ENCODE results near the gene FUOM. TPM values are rescaled to one million over a fixed set of nuclear protein-coding genes. Genes with fewer than 3 reads are reported as not detected.

FUOM gene
- total RNA-seq, 4 donors from 2014 or later, result 2.6 to 13.8 (median 2.9) TPM; not detected in 1

DNA sequence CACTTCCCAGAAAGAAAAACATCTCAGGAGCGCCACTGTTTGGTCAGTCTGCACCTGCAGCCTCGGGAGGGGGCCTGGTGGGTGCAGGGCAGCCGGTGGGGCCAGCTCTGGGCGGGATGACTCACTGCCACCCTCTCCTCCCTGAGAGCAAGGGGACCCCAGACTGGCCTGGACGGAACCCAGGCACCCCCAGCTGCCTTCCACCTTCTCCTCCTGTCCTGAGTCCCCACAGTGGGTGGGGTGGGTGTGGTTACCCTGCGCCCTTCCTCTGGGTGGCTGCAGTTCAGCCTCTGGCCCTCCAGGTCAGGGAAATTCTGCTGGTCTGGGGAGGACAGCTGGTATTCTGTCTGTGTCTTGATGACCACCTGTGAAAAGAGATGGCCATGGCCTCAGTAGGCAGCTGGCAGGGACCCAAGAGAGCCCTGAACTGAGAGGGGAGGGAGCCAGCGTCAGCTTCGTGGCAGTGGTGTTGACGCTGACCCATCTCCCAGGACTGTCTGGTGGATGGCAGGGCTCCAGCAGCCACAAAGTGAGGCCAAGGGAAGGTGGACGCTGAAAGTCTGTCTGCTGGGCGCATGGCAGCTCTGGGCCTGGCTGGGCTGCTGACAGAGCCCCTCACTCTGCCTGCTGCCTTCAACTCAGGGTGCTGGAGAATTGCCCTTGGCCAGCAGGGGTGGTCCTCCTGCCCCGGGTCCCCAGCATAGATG is 30.0 kb downstream of the FUOM start:
- H3K27ac ChIP-seq, result no peak overlapping the region
- no peak for TF ChIP-seq POLR2A (IDR thresholded peaks at IDR 0.05)
- TF ChIP-seq, protein P1, sequence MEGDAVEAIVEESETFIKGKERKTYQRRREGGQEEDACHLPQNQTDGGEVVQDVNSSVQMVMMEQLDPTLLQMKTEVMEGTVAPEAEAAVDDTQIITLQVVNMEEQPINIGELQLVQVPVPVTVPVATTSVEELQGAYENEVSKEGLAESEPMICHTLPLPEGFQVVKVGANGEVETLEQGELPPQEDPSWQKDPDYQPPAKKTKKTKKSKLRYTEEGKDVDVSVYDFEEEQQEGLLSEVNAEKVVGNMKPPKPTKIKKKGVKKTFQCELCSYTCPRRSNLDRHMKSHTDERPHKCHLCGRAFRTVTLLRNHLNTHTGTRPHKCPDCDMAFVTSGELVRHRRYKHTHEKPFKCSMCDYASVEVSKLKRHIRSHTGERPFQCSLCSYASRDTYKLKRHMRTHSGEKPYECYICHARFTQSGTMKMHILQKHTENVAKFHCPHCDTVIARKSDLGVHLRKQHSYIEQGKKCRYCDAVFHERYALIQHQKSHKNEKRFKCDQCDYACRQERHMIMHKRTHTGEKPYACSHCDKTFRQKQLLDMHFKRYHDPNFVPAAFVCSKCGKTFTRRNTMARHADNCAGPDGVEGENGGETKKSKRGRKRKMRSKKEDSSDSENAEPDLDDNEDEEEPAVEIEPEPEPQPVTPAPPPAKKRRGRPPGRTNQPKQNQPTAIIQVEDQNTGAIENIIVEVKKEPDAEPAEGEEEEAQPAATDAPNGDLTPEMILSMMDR (IDR thresholded peaks at IDR 0.05), result no peak
- H3K4me3 ChIP-seq, result no peak overlapping the region
- intact Hi-C loops (cut with DNase I; ENCODE audit: low total_unique reads), result no loop called here
- peaks cover 18 to 30% of the 10 kb centered on the region in 2 donors for H3K27me3 ChIP-seq
- no peaks in the 10 kb centered on the region for H3K9me3 ChIP-seq
- H3K36me3 ChIP-seq, result no peaks in the 10 kb centered on the region
- H3K4me1 ChIP-seq, result peaks cover 0 to 4% of the 10 kb centered on the region in 2 donors
- DNase-seq, result no peak

DNA sequence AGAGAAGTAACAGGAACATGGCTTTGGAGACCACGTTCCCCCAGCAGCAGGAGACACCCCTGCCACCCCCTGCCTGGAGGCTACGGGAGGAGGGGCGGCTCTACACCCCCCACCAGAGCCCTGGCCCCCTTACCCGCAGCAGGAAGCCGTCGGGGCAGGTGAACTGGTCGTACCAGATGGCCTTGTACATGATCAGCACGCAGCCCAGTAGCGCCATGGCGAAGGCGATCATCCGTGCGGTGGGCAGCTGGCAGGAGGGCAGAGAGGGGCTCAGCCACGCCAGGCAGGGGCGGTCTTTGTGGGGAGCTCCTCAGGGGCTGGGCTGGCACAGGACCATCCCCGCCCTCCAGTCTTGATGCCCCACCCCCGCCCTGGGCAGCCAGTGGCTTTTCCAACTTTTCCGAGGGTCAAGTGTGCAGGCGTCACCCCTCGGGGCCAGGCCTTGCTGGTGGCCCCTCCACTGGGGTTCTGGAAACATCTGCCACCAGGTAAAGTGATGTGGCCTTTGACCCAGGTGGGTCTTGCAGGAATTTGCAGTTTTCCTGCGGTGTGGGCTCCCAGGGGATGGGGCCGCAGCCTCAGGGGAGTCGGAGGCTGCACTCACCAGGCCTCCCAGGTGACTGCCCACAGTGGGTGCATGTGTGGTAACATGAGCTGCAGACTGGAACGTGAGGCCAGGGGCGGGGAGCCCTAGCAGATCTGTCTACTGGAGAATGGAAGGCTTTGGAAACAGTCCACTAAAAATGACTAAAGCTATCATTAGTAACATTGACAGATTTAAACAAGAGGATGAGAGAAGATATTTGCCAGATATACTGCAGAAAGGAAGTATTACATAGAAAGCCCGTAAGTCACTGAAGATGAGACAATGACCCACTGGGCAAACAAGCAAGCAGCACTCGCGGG is 30.8 kb downstream of the FUOM start:
- peaks cover 18 to 28% of the 10 kb centered on the region in 2 donors for H3K27me3 ChIP-seq
- no peak overlapping the region for H3K4me3 ChIP-seq
- intact Hi-C loops (cut with DNase I; ENCODE audit: low total_unique reads), result no loop called here
- no peaks in the 10 kb centered on the region for H3K9me3 ChIP-seq
- H3K4me1 ChIP-seq, result peaks cover 0 to 4% of the 10 kb centered on the region in 2 donors
- no peaks in the 10 kb centered on the region for H3K36me3 ChIP-seq
- no peak for DNase-seq
- H3K27ac ChIP-seq, result no peak overlapping the region
- no peak for TF ChIP-seq POLR2A (IDR thresholded peaks at IDR 0.05)
- TF ChIP-seq, protein P1 (IDR thresholded peaks at IDR 0.05), result no peak

DNA sequence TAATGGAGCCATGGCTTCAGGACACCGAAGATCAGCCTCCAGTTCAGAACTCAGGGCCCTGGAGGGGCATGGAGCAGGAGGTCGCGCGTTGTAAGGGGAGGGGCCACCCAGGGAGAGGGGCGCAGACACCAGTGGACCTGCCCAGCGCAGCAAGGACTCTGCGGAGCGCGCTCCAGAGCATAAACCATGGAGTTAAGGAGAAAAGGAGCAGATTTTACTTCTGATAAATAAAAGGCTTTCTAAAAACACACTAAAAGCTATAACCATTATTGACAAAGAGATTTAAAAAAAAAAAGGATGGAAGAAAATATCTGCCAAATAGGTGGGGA is 31.6 kb downstream of the FUOM start:
- Histone ChIP-seq H3K9me3 (no peaks in the 10 kb centered on the region), H3K27ac (no peak overlapping the region), H3K27me3 (peaks cover 18 to 28% of the 10 kb centered on the region in 2 donors), H3K36me3 (no peaks in the 10 kb centered on the region), H3K4me3 (no peak overlapping the region), H3K4me1 (peaks cover 0 to 4% of the 10 kb centered on the region in 2 donors)
- intact Hi-C loops (cut with DNase I; ENCODE audit: low total_unique reads), result no loop called here
- no peak for DNase-seq
- no peak for TF ChIP-seq POLR2A (IDR thresholded peaks at IDR 0.05)
- TF ChIP-seq, protein P1 (IDR thresholded peaks at IDR 0.05), result no peak

DNA sequence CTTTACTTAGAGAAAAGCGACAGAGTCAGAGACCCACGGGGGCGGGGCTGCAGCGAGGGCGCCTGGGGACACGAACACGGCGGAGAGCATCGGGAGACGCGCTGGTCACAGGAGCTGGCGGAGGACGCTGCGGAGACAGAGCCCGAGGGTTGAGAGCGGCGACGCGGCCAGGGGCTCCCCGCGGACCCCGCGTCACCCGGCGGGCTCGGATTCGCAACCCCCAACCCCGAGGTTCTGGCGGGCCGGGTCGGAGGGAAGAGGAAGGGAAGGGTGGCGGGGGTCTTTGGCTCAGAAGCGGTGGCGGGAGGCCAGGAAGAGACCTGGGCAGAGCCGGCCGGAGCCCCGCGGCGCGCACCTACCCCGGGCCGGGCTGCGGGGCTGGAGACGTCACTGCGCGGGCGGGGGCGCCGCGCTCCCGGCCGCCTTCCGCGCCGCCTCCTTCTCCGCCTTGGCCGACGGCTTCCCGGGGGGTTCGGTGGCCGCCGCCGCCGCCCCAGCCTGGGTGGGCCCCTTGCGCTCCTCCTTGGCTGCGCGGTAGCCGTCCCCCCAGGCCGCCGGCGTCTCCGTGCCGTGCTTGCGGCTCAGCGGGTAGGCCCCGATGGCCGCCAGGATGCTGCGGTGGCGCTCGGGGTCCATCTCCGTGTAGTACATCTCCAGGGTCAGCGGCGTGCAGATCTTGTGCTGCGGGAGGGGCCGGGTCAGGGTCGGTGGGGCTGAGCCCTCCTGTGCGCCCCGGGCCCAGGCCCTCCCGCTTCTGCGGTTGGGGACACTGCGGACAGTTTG is 32.2 kb downstream of the FUOM start:
- DNase-seq, result no peak
- H3K27ac ChIP-seq, result no peak overlapping the region
- intact Hi-C loops (cut with DNase I; ENCODE audit: low total_unique reads), result no loop called here

More for the DNA sequence above, 32.2 kb downstream of the FUOM start:
- peak overlapping the region in 1 of 2 donors; percentile 14 for H3K4me3 ChIP-seq
- H3K27me3 ChIP-seq, result peaks cover 18 to 28% of the 10 kb centered on the region in 2 donors
- TF ChIP-seq, protein P1 (IDR thresholded peaks at IDR 0.05), result no peak
- TF ChIP-seq POLR2A (IDR thresholded peaks at IDR 0.05), result no peak
- no peaks in the 10 kb centered on the region for H3K36me3 ChIP-seq
- H3K4me1 ChIP-seq, result peaks cover 0 to 4% of the 10 kb centered on the region in 2 donors
- no peaks in the 10 kb centered on the region for H3K9me3 ChIP-seq

Measured in uterus (tissue), 4 donors.